ENCODE data around the gene TJP2. TPM values are rescaled to one million over a fixed set of nuclear protein-coding genes. Genes with fewer than 3 reads are reported as not detected.

The TJP2 gene
- total RNA-seq, 1 donor from 2014 or later: 17.2 TPM

DNA sequence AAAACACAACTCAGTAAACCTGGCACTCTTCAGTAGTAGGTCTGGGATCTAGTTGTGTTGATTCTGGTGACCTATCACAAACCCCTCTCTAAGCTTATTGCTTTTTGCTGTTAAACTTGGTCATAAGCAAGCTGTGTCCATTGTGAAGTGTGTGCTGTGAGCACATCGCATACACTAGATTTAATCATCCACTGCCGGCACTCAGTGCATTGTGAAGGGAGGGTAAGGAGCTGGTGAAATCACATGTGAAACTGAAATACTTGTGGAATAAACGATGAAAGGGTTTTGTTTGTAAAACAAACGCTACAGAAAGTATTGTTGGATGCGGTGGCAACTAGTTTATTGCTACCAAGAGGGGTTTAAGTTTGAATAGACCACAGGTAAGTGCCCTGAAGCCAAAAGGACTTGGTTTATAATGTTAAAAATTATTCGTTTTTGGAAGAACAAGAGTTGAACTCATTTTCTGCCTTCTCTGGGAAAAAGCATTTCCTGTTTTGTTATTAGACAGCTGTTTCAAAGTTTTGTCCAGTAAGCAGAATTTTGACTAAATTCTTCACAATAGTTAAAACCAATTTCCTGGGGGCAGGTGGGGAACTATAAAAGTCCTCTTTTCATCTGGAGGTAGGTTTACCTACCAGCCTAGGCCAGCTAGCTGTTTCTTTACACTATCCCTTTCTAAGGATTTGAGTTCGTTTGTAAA is 24.6 kb downstream of the TJP2 start:
- no peaks in the 10 kb centered on the region for H3K9me3 ChIP-seq (ENCODE audit: control insufficient read depth in 3 of 3, low read length in 3 of 3)
- no peak overlapping the region for H3K9ac ChIP-seq (ENCODE audit: low read depth in 1 of 3, low read length in 3 of 3)
- no peaks in the 10 kb centered on the region for H3K36me3 ChIP-seq (ENCODE audit: control insufficient read depth in 3 of 3, insufficient read depth in 3 of 3, low read length in 3 of 3)
- no peak overlapping the region for H3K4me3 ChIP-seq (ENCODE audit: low read length in 3 of 3)
- H3K4me1 ChIP-seq (ENCODE audit: control insufficient read depth in 3 of 3, insufficient read depth in 3 of 3, low read length in 3 of 3): peaks cover 3 to 11% (median 4%) of the 10 kb centered on the region in 3 donors
- no peaks in the 10 kb centered on the region for H3K27me3 ChIP-seq (ENCODE audit: control insufficient read depth in 3 of 3, insufficient read depth in 3 of 3, low read length in 3 of 3)
- H3K27ac ChIP-seq (ENCODE audit: low read depth, low read length): no peak overlapping the region

DNA sequence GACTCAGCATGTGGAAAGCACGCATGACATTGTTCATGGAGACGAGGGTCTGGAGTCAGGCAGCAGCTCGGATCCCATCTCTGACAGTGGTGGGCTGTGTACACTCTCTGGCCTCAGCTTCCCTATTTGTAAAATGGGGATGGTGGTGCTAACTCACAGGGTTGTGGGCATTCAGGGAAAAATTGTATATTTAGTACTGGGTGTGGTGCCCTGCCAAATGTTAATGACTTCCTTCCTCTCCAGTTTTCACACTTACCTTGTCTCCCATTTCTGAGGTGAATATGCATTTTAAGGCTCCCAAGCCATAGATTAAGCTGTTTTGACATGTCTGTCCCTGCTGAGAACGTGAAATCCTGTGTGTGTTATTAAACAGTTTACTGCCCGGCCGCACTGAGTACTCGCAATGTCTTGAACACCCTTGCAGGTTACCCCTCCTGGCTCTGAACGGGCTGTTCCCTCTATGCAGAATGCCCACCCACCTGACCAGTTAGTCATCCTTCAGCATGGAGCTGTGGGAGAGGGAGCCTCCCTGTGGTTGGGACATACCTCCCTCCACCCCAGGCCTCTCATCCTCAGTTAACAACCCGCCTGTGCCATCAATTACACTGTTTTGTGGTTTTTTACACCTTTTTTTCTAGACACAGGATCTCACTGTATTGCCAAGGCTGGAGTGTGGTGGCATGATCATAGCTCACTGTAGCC is 25.8 kb downstream of the TJP2 start:
- Histone ChIP-seq H3K9me3 (ENCODE audit: control insufficient read depth in 3 of 3, low read length in 3 of 3) (no peaks in the 10 kb centered on the region), H3K36me3 (ENCODE audit: control insufficient read depth in 3 of 3, insufficient read depth in 3 of 3, low read length in 3 of 3) (no peaks in the 10 kb centered on the region), H3K9ac (ENCODE audit: low read depth in 1 of 3, low read length in 3 of 3) (no peak overlapping the region), H3K27me3 (ENCODE audit: control insufficient read depth in 3 of 3, insufficient read depth in 3 of 3, low read length in 3 of 3) (no peaks in the 10 kb centered on the region), H3K4me3 (ENCODE audit: low read length in 3 of 3) (no peak overlapping the region), H3K4me1 (ENCODE audit: control insufficient read depth in 3 of 3, insufficient read depth in 3 of 3, low read length in 3 of 3) (peaks cover 3 to 13% (median 4%) of the 10 kb centered on the region in 3 donors), H3K27ac (ENCODE audit: low read depth, low read length) (no peak overlapping the region)

DNA sequence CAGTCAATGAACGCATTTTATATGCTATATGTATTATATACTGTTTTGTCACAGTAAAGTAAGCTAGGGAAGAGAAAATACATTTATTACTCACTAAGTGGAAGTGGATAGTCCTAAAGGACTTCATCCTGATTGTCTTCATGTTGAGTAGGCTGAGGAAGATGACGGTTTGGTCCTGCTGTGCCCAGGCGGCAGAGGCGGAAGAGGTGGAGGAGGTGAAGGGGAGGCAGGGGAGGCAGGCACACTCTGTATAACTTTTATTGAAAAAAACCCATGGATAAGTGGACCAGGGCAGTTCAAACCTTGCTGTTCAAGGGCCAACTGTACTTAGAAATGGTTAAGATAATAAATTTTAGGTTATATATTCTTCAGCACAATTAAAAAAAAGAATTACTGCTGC is 28.5 kb downstream of the TJP2 start:
- Histone ChIP-seq H3K36me3 (ENCODE audit: control insufficient read depth in 3 of 3, insufficient read depth in 3 of 3, low read length in 3 of 3) (no peaks in the 10 kb centered on the region), H3K9ac (ENCODE audit: low read depth in 1 of 3, low read length in 3 of 3) (no peak overlapping the region)

DNA sequence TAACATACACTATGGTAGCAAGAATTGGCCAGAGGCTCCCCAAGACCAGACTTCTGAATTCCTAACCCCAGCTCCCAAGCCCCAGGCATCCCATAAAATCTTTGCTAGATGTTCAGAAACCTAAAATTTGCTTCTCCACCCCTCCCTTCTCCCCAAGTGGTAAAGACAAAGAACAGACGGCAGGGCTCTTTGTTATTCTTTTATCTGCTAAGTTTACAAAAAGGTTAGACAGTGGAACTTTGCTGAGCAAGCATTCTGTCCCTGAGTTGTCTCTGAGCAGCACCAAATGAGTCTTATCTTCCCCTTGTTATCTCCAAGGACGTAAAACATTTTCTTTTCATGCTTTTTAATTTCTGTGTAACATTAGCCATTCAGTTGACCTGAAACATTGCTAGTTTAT is 30.2 kb downstream of the TJP2 start:
- H3K9ac ChIP-seq (ENCODE audit: low read depth in 1 of 3, low read length in 3 of 3): no peak overlapping the region
- H3K9me3 ChIP-seq (ENCODE audit: control insufficient read depth in 3 of 3, low read length in 3 of 3): no peaks in the 10 kb centered on the region
- peaks cover 0 to 8% (median 2%) of the 10 kb centered on the region in 3 donors for H3K4me1 ChIP-seq (ENCODE audit: control insufficient read depth in 3 of 3, insufficient read depth in 3 of 3, low read length in 3 of 3)
- no peaks in the 10 kb centered on the region for H3K27me3 ChIP-seq (ENCODE audit: control insufficient read depth in 3 of 3, insufficient read depth in 3 of 3, low read length in 3 of 3)
- no peaks in the 10 kb centered on the region for H3K36me3 ChIP-seq (ENCODE audit: control insufficient read depth in 3 of 3, insufficient read depth in 3 of 3, low read length in 3 of 3)
- H3K27ac ChIP-seq (ENCODE audit: low read depth, low read length): no peak overlapping the region
- H3K4me3 ChIP-seq (ENCODE audit: low read length in 3 of 3): no peak overlapping the region

More for the DNA sequence above, 28.5 kb downstream of the TJP2 start:
- no peaks in the 10 kb centered on the region for H3K27me3 ChIP-seq (ENCODE audit: control insufficient read depth in 3 of 3, insufficient read depth in 3 of 3, low read length in 3 of 3)
- no peak overlapping the region for H3K27ac ChIP-seq (ENCODE audit: low read depth, low read length)
- no peak overlapping the region for H3K4me3 ChIP-seq (ENCODE audit: low read length in 3 of 3)
- peaks cover 0 to 8% (median 4%) of the 10 kb centered on the region in 3 donors for H3K4me1 ChIP-seq (ENCODE audit: control insufficient read depth in 3 of 3, insufficient read depth in 3 of 3, low read length in 3 of 3)
- no peaks in the 10 kb centered on the region for H3K9me3 ChIP-seq (ENCODE audit: control insufficient read depth in 3 of 3, low read length in 3 of 3)

DNA sequence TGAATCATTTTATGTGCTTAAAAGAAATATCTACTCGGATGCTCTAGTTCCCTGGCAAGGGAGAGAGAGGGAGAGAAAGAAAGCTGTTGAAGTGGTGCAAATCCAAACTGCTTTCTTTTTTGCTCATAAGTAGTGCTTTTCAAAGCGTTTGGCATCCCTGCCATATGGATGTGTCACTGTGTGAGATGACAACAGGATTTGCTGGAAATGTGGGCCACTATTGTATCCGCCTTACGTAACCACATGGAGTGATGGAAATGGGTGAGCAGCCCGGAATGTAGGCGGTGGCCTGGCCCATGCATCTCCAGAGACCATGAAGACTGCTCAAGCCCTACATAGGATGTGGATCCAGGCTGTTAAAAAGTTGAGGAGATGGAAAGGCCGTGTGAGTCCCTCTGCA is 30.8 kb downstream of the TJP2 start:
- Histone ChIP-seq H3K4me3 (ENCODE audit: low read length in 3 of 3) (no peak overlapping the region), H3K4me1 (ENCODE audit: control insufficient read depth in 3 of 3, insufficient read depth in 3 of 3, low read length in 3 of 3) (peaks cover 0 to 8% (median 2%) of the 10 kb centered on the region in 3 donors), H3K9ac (ENCODE audit: low read depth in 1 of 3, low read length in 3 of 3) (no peak overlapping the region), H3K27me3 (ENCODE audit: control insufficient read depth in 3 of 3, insufficient read depth in 3 of 3, low read length in 3 of 3) (no peaks in the 10 kb centered on the region), H3K9me3 (ENCODE audit: control insufficient read depth in 3 of 3, low read length in 3 of 3) (no peaks in the 10 kb centered on the region), H3K36me3 (ENCODE audit: control insufficient read depth in 3 of 3, insufficient read depth in 3 of 3, low read length in 3 of 3) (no peaks in the 10 kb centered on the region), H3K27ac (ENCODE audit: low read depth, low read length) (no peak overlapping the region)

DNA sequence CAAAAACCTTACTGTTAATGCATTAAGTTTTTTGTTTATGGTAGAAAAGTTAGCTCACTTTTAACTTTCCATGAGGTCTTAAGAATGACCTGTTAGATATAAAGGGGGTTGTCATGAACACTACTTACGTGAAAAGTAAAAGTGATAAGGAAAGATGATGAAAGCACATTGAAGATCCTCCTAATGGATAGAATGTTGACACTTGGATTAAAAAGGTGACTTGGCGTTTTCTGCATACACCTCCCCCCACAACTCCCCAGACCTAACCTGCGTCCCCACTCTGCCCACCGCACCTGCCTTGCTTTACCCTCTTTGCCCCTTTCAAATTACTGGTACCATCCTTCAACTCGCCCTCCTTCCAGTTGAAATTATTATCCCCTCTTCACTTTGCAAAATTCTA is 32.0 kb downstream of the TJP2 start:
- no peaks in the 10 kb centered on the region for H3K9me3 ChIP-seq (ENCODE audit: control insufficient read depth in 3 of 3, low read length in 3 of 3)
- H3K27me3 ChIP-seq (ENCODE audit: control insufficient read depth in 3 of 3, insufficient read depth in 3 of 3, low read length in 3 of 3): no peaks in the 10 kb centered on the region
- H3K27ac ChIP-seq (ENCODE audit: low read depth, low read length): no peak overlapping the region
- peaks cover 0 to 8% (median 2%) of the 10 kb centered on the region in 3 donors for H3K4me1 ChIP-seq (ENCODE audit: control insufficient read depth in 3 of 3, insufficient read depth in 3 of 3, low read length in 3 of 3)
- no peaks in the 10 kb centered on the region for H3K36me3 ChIP-seq (ENCODE audit: control insufficient read depth in 3 of 3, insufficient read depth in 3 of 3, low read length in 3 of 3)
- H3K9ac ChIP-seq (ENCODE audit: low read depth in 1 of 3, low read length in 3 of 3): no peak overlapping the region
- H3K4me3 ChIP-seq (ENCODE audit: low read length in 3 of 3): no peak overlapping the region

DNA sequence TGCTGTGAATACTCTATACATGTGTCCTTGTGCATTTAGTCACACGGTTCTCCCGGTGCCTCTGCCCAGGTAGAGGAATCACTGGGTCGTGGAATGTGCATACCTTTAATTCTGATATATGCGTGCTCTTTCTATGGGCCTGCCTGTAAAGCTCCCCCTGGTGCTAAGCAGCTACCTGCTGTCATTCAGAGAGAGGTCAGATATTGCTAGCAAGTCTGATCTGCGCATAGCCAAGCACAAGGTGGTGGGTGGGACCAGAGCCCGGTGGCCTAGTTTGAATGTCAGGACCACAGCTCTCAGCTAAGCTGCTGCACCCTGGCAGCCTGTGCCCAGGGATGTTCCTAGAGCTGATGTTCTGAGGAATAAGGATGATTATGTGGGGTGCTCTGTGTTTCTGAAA is 33.4 kb downstream of the TJP2 start:
- no peaks in the 10 kb centered on the region for H3K9me3 ChIP-seq (ENCODE audit: control insufficient read depth in 3 of 3, low read length in 3 of 3)
- H3K4me1 ChIP-seq (ENCODE audit: control insufficient read depth in 3 of 3, insufficient read depth in 3 of 3, low read length in 3 of 3): peaks cover 0 to 8% (median 0%) of the 10 kb centered on the region in 3 donors
- no peak overlapping the region for H3K9ac ChIP-seq (ENCODE audit: low read depth in 1 of 3, low read length in 3 of 3)
- H3K27ac ChIP-seq (ENCODE audit: low read depth, low read length): no peak overlapping the region
- no peaks in the 10 kb centered on the region for H3K27me3 ChIP-seq (ENCODE audit: control insufficient read depth in 3 of 3, insufficient read depth in 3 of 3, low read length in 3 of 3)
- H3K4me3 ChIP-seq (ENCODE audit: low read length in 3 of 3): no peak overlapping the region
- no peaks in the 10 kb centered on the region for H3K36me3 ChIP-seq (ENCODE audit: control insufficient read depth in 3 of 3, insufficient read depth in 3 of 3, low read length in 3 of 3)

DNA sequence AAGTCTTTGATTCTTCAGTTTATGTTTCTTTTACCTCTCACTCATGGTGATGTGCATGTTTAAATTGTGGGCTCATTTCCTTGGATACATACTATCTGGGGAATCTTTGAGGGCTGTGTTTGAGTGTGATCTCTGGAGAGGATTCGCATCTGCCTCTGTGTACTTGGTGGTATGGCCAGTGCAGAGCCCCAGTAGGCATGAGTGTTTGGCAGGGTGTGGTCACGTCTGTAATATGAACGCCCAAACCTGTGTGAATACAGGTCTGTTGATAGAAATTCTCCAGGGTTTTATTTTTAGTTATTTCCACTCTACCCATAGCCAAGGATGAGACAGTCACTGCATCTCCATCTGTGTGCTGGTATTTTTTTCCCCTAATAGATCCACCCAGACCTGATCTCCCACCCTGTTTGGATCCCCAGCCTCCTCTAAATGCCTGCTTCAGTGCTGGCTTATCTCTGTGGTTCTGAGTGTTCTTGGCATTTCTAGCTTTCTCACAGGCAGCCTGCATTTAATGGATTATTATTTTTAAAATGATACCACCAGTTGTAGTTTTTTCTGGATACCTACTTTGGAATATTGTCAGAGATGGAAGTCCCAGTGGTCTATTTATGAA is 37.5 kb downstream of the TJP2 start:
- H3K9ac ChIP-seq (ENCODE audit: low read depth in 1 of 3, low read length in 3 of 3): no peak overlapping the region
- no peak overlapping the region for H3K4me3 ChIP-seq (ENCODE audit: low read length in 3 of 3)
- no peaks in the 10 kb centered on the region for H3K4me1 ChIP-seq (ENCODE audit: control insufficient read depth in 3 of 3, insufficient read depth in 3 of 3, low read length in 3 of 3)
- no peaks in the 10 kb centered on the region for H3K9me3 ChIP-seq (ENCODE audit: control insufficient read depth in 3 of 3, low read length in 3 of 3)
- H3K27me3 ChIP-seq (ENCODE audit: control insufficient read depth in 3 of 3, insufficient read depth in 3 of 3, low read length in 3 of 3): no peaks in the 10 kb centered on the region
- no peak overlapping the region for H3K27ac ChIP-seq (ENCODE audit: low read depth, low read length)
- peaks cover 0 to 2% (median 0%) of the 10 kb centered on the region in 3 donors for H3K36me3 ChIP-seq (ENCODE audit: control insufficient read depth in 3 of 3, insufficient read depth in 3 of 3, low read length in 3 of 3)

DNA sequence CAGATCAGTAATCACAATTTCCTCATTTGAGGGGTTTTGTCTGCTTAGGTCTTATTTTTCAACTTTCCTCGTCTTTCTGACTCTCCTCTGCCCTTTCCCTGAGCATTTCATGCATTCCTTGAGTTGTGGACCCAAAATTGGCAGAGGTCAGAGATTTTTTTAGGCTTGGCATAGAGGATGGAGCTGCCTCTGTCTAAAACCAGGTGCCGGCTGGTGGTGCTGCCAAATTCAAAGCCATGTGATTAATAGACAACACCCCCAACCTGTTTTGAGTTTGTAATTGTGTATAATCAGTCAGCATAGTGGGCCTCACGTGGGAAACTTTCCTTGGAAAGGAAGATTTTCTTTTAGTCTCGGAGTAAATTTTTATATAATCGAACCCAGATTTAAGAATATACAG is 39.6 kb downstream of the TJP2 start:
- no peak overlapping the region for H3K9ac ChIP-seq (ENCODE audit: low read depth in 1 of 3, low read length in 3 of 3)
- no peak overlapping the region for H3K27ac ChIP-seq (ENCODE audit: low read depth, low read length)
- no peaks in the 10 kb centered on the region for H3K27me3 ChIP-seq (ENCODE audit: control insufficient read depth in 3 of 3, insufficient read depth in 3 of 3, low read length in 3 of 3)
- H3K4me3 ChIP-seq (ENCODE audit: low read length in 3 of 3): no peak overlapping the region
- H3K36me3 ChIP-seq (ENCODE audit: control insufficient read depth in 3 of 3, insufficient read depth in 3 of 3, low read length in 3 of 3): peaks cover 5 to 12% (median 5%) of the 10 kb centered on the region in 3 donors
- H3K4me1 ChIP-seq (ENCODE audit: control insufficient read depth in 3 of 3, insufficient read depth in 3 of 3, low read length in 3 of 3): no peaks in the 10 kb centered on the region
- no peaks in the 10 kb centered on the region for H3K9me3 ChIP-seq (ENCODE audit: control insufficient read depth in 3 of 3, low read length in 3 of 3)

DNA sequence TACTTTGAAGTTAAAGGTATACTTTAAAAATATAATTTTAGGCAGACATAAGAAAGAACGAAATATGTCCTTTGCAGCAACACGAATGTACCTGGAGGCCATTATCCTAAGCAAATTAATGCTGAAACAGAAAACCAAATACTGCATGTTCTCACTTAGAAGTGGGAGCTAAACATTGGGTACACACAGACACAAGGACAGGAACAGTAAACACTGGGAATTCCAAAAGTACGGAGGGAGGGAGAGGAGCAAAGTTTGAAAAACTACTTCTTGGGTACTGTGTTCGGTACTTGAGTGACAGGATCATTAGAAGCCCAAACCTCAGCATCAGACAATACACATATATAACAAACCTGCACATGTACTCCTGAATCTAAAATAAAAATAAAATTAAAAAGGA is 40.9 kb downstream of the TJP2 start:
- Histone ChIP-seq H3K9me3 (ENCODE audit: control insufficient read depth in 3 of 3, low read length in 3 of 3) (no peaks in the 10 kb centered on the region), H3K4me1 (ENCODE audit: control insufficient read depth in 3 of 3, insufficient read depth in 3 of 3, low read length in 3 of 3) (no peaks in the 10 kb centered on the region), H3K27ac (ENCODE audit: low read depth, low read length) (no peak overlapping the region), H3K4me3 (ENCODE audit: low read length in 3 of 3) (no peak overlapping the region), H3K9ac (ENCODE audit: low read depth in 1 of 3, low read length in 3 of 3) (no peak overlapping the region), H3K36me3 (ENCODE audit: control insufficient read depth in 3 of 3, insufficient read depth in 3 of 3, low read length in 3 of 3) (peaks cover 5 to 16% (median 6%) of the 10 kb centered on the region in 3 donors), H3K27me3 (ENCODE audit: control insufficient read depth in 3 of 3, insufficient read depth in 3 of 3, low read length in 3 of 3) (no peaks in the 10 kb centered on the region)

All from skeletal muscle tissue (tissue), 4 donors.